ENCODE results near the gene CHRNA1.

Gene CHRNA1

DNA sequence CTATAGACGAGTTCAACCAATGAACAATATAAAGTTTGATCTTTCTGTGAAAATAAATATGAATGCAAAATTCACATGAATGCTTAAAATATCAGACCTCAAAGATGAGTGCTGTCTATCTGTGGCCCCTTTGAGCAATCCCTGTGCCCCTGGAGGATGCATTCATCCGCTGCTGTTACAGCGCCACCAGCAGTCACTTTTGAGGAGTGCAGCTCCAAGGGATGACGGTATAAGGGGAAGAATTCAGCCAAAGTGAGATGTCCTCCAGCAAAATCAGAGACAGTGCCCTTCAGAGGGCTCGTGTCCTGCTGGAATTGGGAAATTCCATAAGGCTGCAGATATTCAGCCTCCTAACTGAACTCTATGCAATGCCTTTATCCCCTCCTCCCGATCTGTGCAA lies 12.0 kb upstream of the CHRNA1 start:
- no peak overlapping the region for H3K23ac ChIP-seq (ENCODE audit: low read length)
- no peaks in the 10 kb centered on the region for H3K27me3 ChIP-seq (ENCODE audit: insufficient read depth, low read length)
- WGBS (ENCODE audit: extremely low coverage, insufficient coverage, insufficient read length): no CpG with 5 or more reads among the region's 6 CpGs
- peaks cover 10% of the 10 kb centered on the region for H3K79me1 ChIP-seq (ENCODE audit: low read length)
- H3K4me1 ChIP-seq (ENCODE audit: control insufficient read depth in 1 of 2, insufficient read depth in 2 of 2, low read length in 2 of 2): peaks cover 13 to 14% of the 10 kb centered on the region in 2 experiments
- H4K8ac ChIP-seq (ENCODE audit: low read depth, low read length): no peak overlapping the region
- H3K36me3 ChIP-seq (ENCODE audit: control insufficient read depth in 1 of 2, insufficient read depth in 2 of 2, low read length in 2 of 2): no peaks in the 10 kb centered on the region
- no peaks in the 10 kb centered on the region for H3K79me2 ChIP-seq (ENCODE audit: control insufficient read depth, insufficient read depth, low read length, poor library complexity)
- H3K27ac ChIP-seq (ENCODE audit: low read depth, low read length): no peak overlapping the region
- H3K9me3 ChIP-seq (ENCODE audit: insufficient read depth, low read depth, low read length): no peaks in the 10 kb centered on the region
- H2AK5ac ChIP-seq (ENCODE audit: low read length): no peak overlapping the region
- no peak overlapping the region for H4K12ac ChIP-seq (ENCODE audit: low read depth, low read length)
- no peak overlapping the region for H2AFZ ChIP-seq (ENCODE audit: insufficient read depth, low read length, poor library complexity)
- H4K91ac ChIP-seq (ENCODE audit: low read depth, low read length): no peak overlapping the region
- no peak overlapping the region for H2BK5ac ChIP-seq (ENCODE audit: low read depth, low read length, poor library complexity)
- no peak overlapping the region for H3K9ac ChIP-seq (ENCODE audit: low read length)
- no peak overlapping the region for H3K4ac ChIP-seq (ENCODE audit: low read depth, low read length)
- DNase-seq: peak in 1 of 2 donors; percentile 18
- no peak overlapping the region for H2BK120ac ChIP-seq (ENCODE audit: insufficient read depth, low read length, poor library complexity)
- H3K18ac ChIP-seq (ENCODE audit: low read length): no peak overlapping the region
- H3K4me2 ChIP-seq (ENCODE audit: low read length): no peak overlapping the region
- H3K4me3 ChIP-seq (ENCODE audit: low read depth, low read length): no peak overlapping the region
- H3K14ac ChIP-seq (ENCODE audit: low read length): no peak overlapping the region
- H2BK12ac ChIP-seq (ENCODE audit: low read length): no peak overlapping the region

DNA sequence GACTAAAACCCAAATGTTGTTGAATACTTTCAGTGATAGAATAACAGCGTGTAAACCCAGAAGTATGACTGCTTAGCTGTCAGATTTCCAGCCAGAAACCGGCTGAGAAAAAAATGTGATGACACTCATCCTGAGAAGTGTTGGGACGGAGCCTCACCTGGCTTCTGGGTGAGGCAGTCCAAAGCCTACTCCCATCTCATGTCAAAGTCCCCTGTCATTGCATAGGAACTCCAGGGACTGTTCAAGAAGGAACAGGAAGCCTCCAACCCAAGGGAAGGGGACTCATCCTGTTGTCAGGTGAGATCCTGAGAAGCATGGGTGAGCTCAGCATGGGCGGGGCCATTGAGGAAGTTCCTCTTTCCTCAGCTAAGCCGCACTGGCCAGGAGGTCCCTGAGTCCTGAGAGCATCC lies 11.3 kb upstream of the CHRNA1 start:
- no peaks in the 10 kb centered on the region for H3K9me3 ChIP-seq (ENCODE audit: insufficient read depth, low read depth, low read length)

GRCh38 chr2:174774886-174775285 lies 10.6 kb upstream of the CHRNA1 start:
- peaks cover 13 to 14% of the 10 kb centered on the region in 2 experiments for H3K4me1 ChIP-seq (ENCODE audit: control insufficient read depth in 1 of 2, insufficient read depth in 2 of 2, low read length in 2 of 2)
- H4K12ac ChIP-seq (ENCODE audit: low read depth, low read length): no peak overlapping the region
- no peak overlapping the region for H2BK12ac ChIP-seq (ENCODE audit: low read length)
- H2AK5ac ChIP-seq (ENCODE audit: low read length): no peak overlapping the region
- H2BK5ac ChIP-seq (ENCODE audit: low read depth, low read length, poor library complexity): no peak overlapping the region
- no peaks in the 10 kb centered on the region for H3K79me2 ChIP-seq (ENCODE audit: control insufficient read depth, insufficient read depth, low read length, poor library complexity)
- no peak overlapping the region for H4K91ac ChIP-seq (ENCODE audit: low read depth, low read length)
- H3K4ac ChIP-seq (ENCODE audit: low read depth, low read length): no peak overlapping the region
- H3K36me3 ChIP-seq (ENCODE audit: control insufficient read depth in 1 of 2, insufficient read depth in 2 of 2, low read length in 2 of 2): no peaks in the 10 kb centered on the region
- H2AFZ ChIP-seq (ENCODE audit: insufficient read depth, low read length, poor library complexity): no peak overlapping the region
- no peak overlapping the region for H3K14ac ChIP-seq (ENCODE audit: low read length)
- H3K4me3 ChIP-seq (ENCODE audit: low read depth, low read length): no peak overlapping the region
- no peak overlapping the region for H3K27ac ChIP-seq (ENCODE audit: low read depth, low read length)
- peaks cover 10% of the 10 kb centered on the region for H3K79me1 ChIP-seq (ENCODE audit: low read length)
- H4K8ac ChIP-seq (ENCODE audit: low read depth, low read length): no peak overlapping the region
- H3K9ac ChIP-seq (ENCODE audit: low read length): no peak overlapping the region
- H3K23ac ChIP-seq (ENCODE audit: low read length): no peak overlapping the region
- H3K9me3 ChIP-seq (ENCODE audit: insufficient read depth, low read depth, low read length): no peaks in the 10 kb centered on the region
- H3K18ac ChIP-seq (ENCODE audit: low read length): no peak overlapping the region
- no CpG with 5 or more reads among the region's 4 CpGs for WGBS (ENCODE audit: extremely low coverage, insufficient coverage, insufficient read length)
- DNase-seq: no peak
- H2BK120ac ChIP-seq (ENCODE audit: insufficient read depth, low read length, poor library complexity): no peak overlapping the region
- H3K27me3 ChIP-seq (ENCODE audit: insufficient read depth, low read length): no peaks in the 10 kb centered on the region
- no peak overlapping the region for H3K4me2 ChIP-seq (ENCODE audit: low read length)

More for the DNA sequence above, 11.3 kb upstream of the CHRNA1 start:
- no peak overlapping the region for H2AFZ ChIP-seq (ENCODE audit: insufficient read depth, low read length, poor library complexity)
- no peak overlapping the region for H4K91ac ChIP-seq (ENCODE audit: low read depth, low read length)
- no peak overlapping the region for H3K27ac ChIP-seq (ENCODE audit: low read depth, low read length)
- no peak overlapping the region for H2BK5ac ChIP-seq (ENCODE audit: low read depth, low read length, poor library complexity)
- H3K79me1 ChIP-seq (ENCODE audit: low read length): peaks cover 10% of the 10 kb centered on the region
- H3K79me2 ChIP-seq (ENCODE audit: control insufficient read depth, insufficient read depth, low read length, poor library complexity): no peaks in the 10 kb centered on the region
- no peak overlapping the region for H3K4me2 ChIP-seq (ENCODE audit: low read length)
- no peak overlapping the region for H4K8ac ChIP-seq (ENCODE audit: low read depth, low read length)
- no peak overlapping the region for H4K12ac ChIP-seq (ENCODE audit: low read depth, low read length)
- no peak overlapping the region for H3K18ac ChIP-seq (ENCODE audit: low read length)
- no peak overlapping the region for H3K23ac ChIP-seq (ENCODE audit: low read length)
- H3K9ac ChIP-seq (ENCODE audit: low read length): no peak overlapping the region
- peaks cover 13 to 14% of the 10 kb centered on the region in 2 experiments for H3K4me1 ChIP-seq (ENCODE audit: control insufficient read depth in 1 of 2, insufficient read depth in 2 of 2, low read length in 2 of 2)
- no peak overlapping the region for H2AK5ac ChIP-seq (ENCODE audit: low read length)
- H2BK12ac ChIP-seq (ENCODE audit: low read length): no peak overlapping the region
- no peaks in the 10 kb centered on the region for H3K27me3 ChIP-seq (ENCODE audit: insufficient read depth, low read length)
- no peak overlapping the region for H3K4me3 ChIP-seq (ENCODE audit: low read depth, low read length)
- DNase-seq: peak; percentile 73 to 78
- WGBS (ENCODE audit: extremely low coverage, insufficient coverage, insufficient read length): no CpG with 5 or more reads among the region's 5 CpGs
- H3K4ac ChIP-seq (ENCODE audit: low read depth, low read length): no peak overlapping the region
- H3K36me3 ChIP-seq (ENCODE audit: control insufficient read depth in 1 of 2, insufficient read depth in 2 of 2, low read length in 2 of 2): no peaks in the 10 kb centered on the region
- H2BK120ac ChIP-seq (ENCODE audit: insufficient read depth, low read length, poor library complexity): no peak overlapping the region
- H3K14ac ChIP-seq (ENCODE audit: low read length): no peak overlapping the region

DNA sequence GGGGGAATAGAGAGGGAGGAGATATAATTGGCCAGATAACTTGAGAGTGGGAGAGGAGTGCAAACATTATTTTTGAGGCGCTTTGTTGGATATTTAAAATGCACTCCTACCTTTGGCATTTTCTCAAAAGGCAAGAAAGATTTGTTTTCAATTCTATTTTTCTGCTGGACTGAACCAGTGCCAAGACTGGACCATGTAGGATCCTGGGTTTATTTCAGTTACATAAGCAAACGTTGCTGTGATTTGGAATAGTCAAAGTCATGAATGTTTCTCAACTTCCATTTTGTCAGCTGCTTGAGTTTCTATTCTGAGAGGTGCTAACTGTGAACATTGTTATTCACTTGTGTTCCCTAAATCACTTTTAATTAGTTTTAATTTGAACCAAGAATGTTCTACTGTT lies 8.9 kb upstream of the CHRNA1 start:
- Histone ChIP-seq H4K12ac (ENCODE audit: low read depth, low read length) (no peak overlapping the region), H2AFZ (ENCODE audit: insufficient read depth, low read length, poor library complexity) (no peak overlapping the region), H3K9me3 (ENCODE audit: insufficient read depth, low read depth, low read length) (no peaks in the 10 kb centered on the region), H4K91ac (ENCODE audit: low read depth, low read length) (no peak overlapping the region), H3K79me2 (ENCODE audit: control insufficient read depth, insufficient read depth, low read length, poor library complexity) (no peaks in the 10 kb centered on the region), H2BK12ac (ENCODE audit: low read length) (no peak overlapping the region), H3K36me3 (ENCODE audit: control insufficient read depth in 1 of 2, insufficient read depth in 2 of 2, low read length in 2 of 2) (no peaks in the 10 kb centered on the region), H3K23ac (ENCODE audit: low read length) (no peak overlapping the region), H3K79me1 (ENCODE audit: low read length) (peaks cover 7% of the 10 kb centered on the region), H3K27ac (ENCODE audit: low read depth, low read length) (no peak overlapping the region), H3K14ac (ENCODE audit: low read length) (no peak overlapping the region), H3K18ac (ENCODE audit: low read length) (no peak overlapping the region), H3K4me2 (ENCODE audit: low read length) (no peak overlapping the region), H3K4me1 (ENCODE audit: control insufficient read depth in 1 of 2, insufficient read depth in 2 of 2, low read length in 2 of 2) (peaks cover 6 to 8% of the 10 kb centered on the region in 2 experiments), H2BK120ac (ENCODE audit: insufficient read depth, low read length, poor library complexity) (no peak overlapping the region), H3K27me3 (ENCODE audit: insufficient read depth, low read length) (no peaks in the 10 kb centered on the region), H3K4ac (ENCODE audit: low read depth, low read length) (no peak overlapping the region), H3K4me3 (ENCODE audit: low read depth, low read length) (no peak overlapping the region), H4K8ac (ENCODE audit: low read depth, low read length) (no peak overlapping the region), H2AK5ac (ENCODE audit: low read length) (no peak overlapping the region), H2BK5ac (ENCODE audit: low read depth, low read length, poor library complexity) (no peak overlapping the region), H3K9ac (ENCODE audit: low read length) (no peak overlapping the region)
- WGBS (ENCODE audit: extremely low coverage, insufficient coverage, insufficient read length): no CpG with 5 or more reads among the region's 2 CpGs
- DNase-seq: no peak
